H1 (cell line): ENCODE measurements around the gene TAF10. TPM values are rescaled to one million over a fixed set of nuclear protein-coding genes. Genes with fewer than 3 reads are reported as not detected.

ENCODE experiments used
- CTCF ChIA-PET: fragments of 300-600 bp; sonication (Branson Sonifier 250); formaldehyde crosslinking; loops from one replicate; lab custom pipeline; 2021; ENCODE audit not compliant: partially characterized antibody; lab: Charles Lee
- POLR2A ChIA-PET: fragments of 300-600 bp; sonication (Branson Sonifier 250); formaldehyde crosslinking; loops from one replicate; lab custom pipeline; 2021; ENCODE audit warnings: inconsistent platforms; ENCODE audit not compliant: partially characterized antibody; lab: Charles Lee
- DNase-seq, 2 experiments: peaks; one replicate each; pipeline versions ENCODE4 v3.0.0 to v3.0.0-alpha.2; 2010 to 2022; ENCODE audit warnings: low spot score in 2 of 2, low read depth in 1 of 2, mixed read lengths in 1 of 2
- FAIRE-seq: peaks from 2 replicates; lab custom pipeline; 2011; peaks lifted over from hg19 to GRCh38; lab: Jason Lieb, UNC
- H2AFZ ChIP-seq: 2 replicates; pipeline ENCODE4 v1.8.1; 2012; ENCODE audit warnings: low read length, inconsistent platforms
- H2AK5ac ChIP-seq: 2 replicates; pipeline ENCODE4 v1.6.1; 2013; ENCODE audit warnings: low read depth, low read length
- H2BK120ac ChIP-seq: replicated peaks from 2 replicates; pipeline ENCODE3; 2013; ENCODE audit warnings: low read depth, low read length, inconsistent platforms
- H2BK12ac ChIP-seq: 2 replicates; pipeline ENCODE4 v1.6.1; 2013; ENCODE audit warnings: low read depth, low read length
- H2BK15ac ChIP-seq: 2 replicates; pipeline ENCODE4 v1.6.1; 2013; ENCODE audit warnings: low read length
- H2BK20ac ChIP-seq: 2 replicates; pipeline ENCODE4 v1.6.1; 2013; ENCODE audit warnings: low read length
- H2BK5ac ChIP-seq: 2 replicates; pipeline ENCODE4 v1.6.1; 2013; ENCODE audit warnings: low read depth, low read length
- H3K14ac ChIP-seq: 2 replicates; pipeline ENCODE4 v1.6.1; 2013; ENCODE audit warnings: inconsistent platforms; ENCODE audit not compliant: insufficient read length
- H3K18ac ChIP-seq: 2 replicates; pipeline ENCODE4 v1.6.1; 2013; ENCODE audit warnings: low read length; ENCODE audit errors: extremely low read depth
- H3K23ac ChIP-seq: 2 replicates; pipeline ENCODE4 v1.6.1; 2013; ENCODE audit warnings: inconsistent platforms; ENCODE audit not compliant: insufficient read length
- H3K23me2 ChIP-seq: 2 replicates; pipeline ENCODE4 v1.6.1; 2013; ENCODE audit warnings: low read depth, low read length
- H3K27ac ChIP-seq: 2 replicates; pipeline ENCODE4 v1.6.1; 2011; ENCODE audit warnings: low read depth, low read length, inconsistent platforms
- H3K27me3 ChIP-seq, 4 experiments: replicated peaks in 1 of 4; 1 replicate in 1 of 4; 2 replicates in 3 of 4; pipeline versions ENCODE4 v1.6.1 to v1.8.1; 2011 to 2013; ENCODE audit warnings: low read length in 3 of 4, mild to moderate bottlenecking in 3 of 4, inconsistent platforms in 2 of 4, mixed read lengths in 2 of 4, moderate library complexity in 1 of 4; ENCODE audit not compliant: control insufficient read depth in 3 of 4, insufficient read depth in 3 of 4; ENCODE audit errors: extremely low read depth in 1 of 4
- H3K36me3 ChIP-seq, 4 experiments: 2 replicates each; pipeline versions ENCODE4 v1.6.1 to v1.8.1; 2011 to 2013; ENCODE audit warnings: mild to moderate bottlenecking in 4 of 4, low read length in 3 of 4, moderate library complexity in 2 of 4, control low read depth in 1 of 4, inconsistent platforms in 1 of 4; ENCODE audit not compliant: insufficient read depth in 4 of 4, control insufficient read depth in 2 of 4
- H3K4ac ChIP-seq: replicated peaks from 2 replicates; pipeline ENCODE3; 2013; ENCODE audit warnings: low read length, low read depth, mixed read lengths, inconsistent platforms; ENCODE audit not compliant: insufficient read length
- H3K4me1 ChIP-seq, 4 experiments: replicated peaks in 1 of 4; 1 replicate in 1 of 4; 2 replicates in 3 of 4; pipeline versions ENCODE4 v1.6.1 to v1.8.1; 2011 to 2013; ENCODE audit warnings: low read length in 3 of 4, inconsistent platforms in 2 of 4, mixed read lengths in 1 of 4; ENCODE audit not compliant: insufficient read depth in 4 of 4, control insufficient read depth in 3 of 4
- H3K4me2 ChIP-seq, 2 experiments: 2 replicates each; pipeline versions ENCODE4 v1.6.1 to v1.8.1; 2011 to 2013; ENCODE audit warnings: low read depth in 2 of 2, low read length in 2 of 2, control low read depth in 1 of 2, inconsistent platforms in 1 of 2, mild to moderate bottlenecking in 1 of 2; ENCODE audit not compliant: insufficient read depth in 1 of 2
- H3K4me3 ChIP-seq, 4 experiments: fragments of 200-600, 300-600 bp in 1 of 4; sonication (generic), shearing (Covaris generic), sonication (Bioruptor Twin) in 1 of 4; 2 replicates each; pipeline versions ENCODE4 v1.5.1 to v1.8.1; 2011 to 2016; ENCODE audit warnings: low read length in 4 of 4, low read depth in 3 of 4, control low read depth in 2 of 4, inconsistent platforms in 2 of 4, mild to moderate bottlenecking in 2 of 4, mixed read lengths in 1 of 4, moderate library complexity in 1 of 4; ENCODE audit not compliant: insufficient read depth in 2 of 4; ENCODE audit errors: extremely low read depth in 1 of 4
- H3K56ac ChIP-seq: replicated peaks from 2 replicates; pipeline ENCODE3; 2013; ENCODE audit warnings: low read depth, mild to moderate bottlenecking, mixed read lengths, low read length, inconsistent platforms; ENCODE audit not compliant: insufficient read length
- H3K79me1 ChIP-seq: 2 replicates; pipeline ENCODE4 v1.6.1; 2013; ENCODE audit warnings: low read depth, low read length, control low read depth
- H3K79me2 ChIP-seq, 2 experiments: 2 replicates each; pipeline versions ENCODE4 v1.6.1 to v1.8.1; 2012 to 2013; ENCODE audit warnings: low read length in 2 of 2, mild to moderate bottlenecking in 2 of 2, inconsistent platforms in 1 of 2; ENCODE audit not compliant: insufficient read depth in 2 of 2, control insufficient read depth in 1 of 2
- H3K9ac ChIP-seq, 4 experiments: replicated peaks in 1 of 4; 1 replicate in 1 of 4; 2 replicates in 3 of 4; pipeline versions ENCODE4 v1.6.1 to v1.8.1; 2011 to 2013; ENCODE audit warnings: low read depth in 3 of 4, low read length in 3 of 4, control low read depth in 2 of 4, mild to moderate bottlenecking in 2 of 4, moderate library complexity in 2 of 4, inconsistent platforms in 1 of 4; ENCODE audit errors: extremely low read depth in 1 of 4
- H3K9me3 ChIP-seq, 2 experiments: 2 replicates each; pipeline versions ENCODE4 v1.6.1 to v1.8.1; 2012 to 2013; ENCODE audit warnings: mild to moderate bottlenecking in 2 of 2, moderate library complexity in 2 of 2, control low read depth in 1 of 2, inconsistent platforms in 1 of 2, low read depth in 1 of 2, low read length in 1 of 2, mixed read lengths in 1 of 2; ENCODE audit not compliant: insufficient read depth in 2 of 2
- H4K20me1 ChIP-seq, 2 experiments: replicated peaks in 1 of 2; 2 replicates each; pipeline versions ENCODE3 to v1.8.1; 2011 to 2013; ENCODE audit warnings: inconsistent platforms in 2 of 2, low read length in 2 of 2, mild to moderate bottlenecking in 1 of 2; ENCODE audit not compliant: insufficient read depth in 2 of 2, control insufficient read depth in 1 of 2
- H4K5ac ChIP-seq: 2 replicates; pipeline ENCODE4 v1.6.1; 2013; ENCODE audit warnings: low read length, low read depth, mixed read lengths, inconsistent platforms; ENCODE audit not compliant: insufficient read length
- H4K8ac ChIP-seq: 2 replicates; pipeline ENCODE4 v1.8.0; 2013; ENCODE audit warnings: mild to moderate bottlenecking, moderate library complexity, low read length, inconsistent platforms; ENCODE audit not compliant: insufficient read depth; ENCODE audit errors: extremely low read depth
- H4K91ac ChIP-seq: replicated peaks from 2 replicates; pipeline ENCODE3; 2013; ENCODE audit warnings: low read length, mixed read lengths, inconsistent platforms; ENCODE audit not compliant: insufficient read length
- NRF1 ChIP-seq: IDR thresholded peaks from 2 replicates; pipeline ENCODE4 v1.6.1; 2011; ENCODE audit warnings: mild to moderate bottlenecking, low read depth, low read length, improper control_type of control experiment
- SIX5 ChIP-seq: IDR thresholded peaks from 2 replicates; pipeline ENCODE4 v1.6.1; 2011; ENCODE audit warnings: mild to moderate bottlenecking, low read depth, low read length
- ZNF274 ChIP-seq: IDR thresholded peaks from 2 replicates; pipeline ENCODE4 v1.7.0; 2012; ENCODE audit warnings: low read length, borderline replicate concordance; ENCODE audit errors: extremely low read depth
- WGBS, 2 experiments: shearing (Covaris generic) in 1 of 2; methylation state at CpG; one replicate each; pipeline versions ENCODE4 v1.1.6 to v1.1.7; 2013 to 2015; ENCODE audit warnings: low lambda C conversion rate in 2 of 2, mixed read lengths in 2 of 2, inconsistent platforms in 1 of 2, low coverage in 1 of 2, missing lambda C conversion rate in 1 of 2; ENCODE audit not compliant: insufficient replicate concordance in 2 of 2, insufficient coverage in 1 of 2, insufficient read length in 1 of 2; ENCODE audit errors: extremely low coverage in 1 of 2, missing lambda C conversion rate in 1 of 2; 5-methylcytosine and 5-hydroxymethylcytosine counted together
- polyA plus RNA-seq, 7 experiments: library from polyadenylated mRNA; depleted of rRNA in 3 of 7; stranded (reverse) in 5 of 7; unstranded in 2 of 7; fragments of >200 nt in 5 of 7; fragments of 200-250 nt in 2 of 7; gene quantifications; 1 replicate in 5 of 7; 2 replicates in 1 of 7; 4 replicates in 1 of 7; pipeline versions ENCODE4 v1.2.1 to v1.2.3, GENCODE V29; 2011 to 2013; ENCODE audit warnings: missing spikeins in 2 of 7, mixed read lengths in 2 of 7
- total RNA-seq: library from RNA; stranded (reverse); fragmentation: NEBNext Ultra II Directional; extraction: Animal tissue kit (Norgen Biotek cat#: 25700); gene quantifications from 2 replicates; pipeline ENCODE4 v1.2.1, GENCODE V29; 2021
- TF ChIP-seq, protein P1 (sequence below): IDR thresholded peaks from 2 replicates; pipeline ENCODE4 v1.6.1; 2012; ENCODE audit warnings: inconsistent platforms

The TAF10 gene
- total and polyA plus RNA-seq, 2 of the 8 experiments (the other 6 are each of a cell fraction or from before 2014, with no cell fraction given), result 128 to 213 TPM

DNA sequence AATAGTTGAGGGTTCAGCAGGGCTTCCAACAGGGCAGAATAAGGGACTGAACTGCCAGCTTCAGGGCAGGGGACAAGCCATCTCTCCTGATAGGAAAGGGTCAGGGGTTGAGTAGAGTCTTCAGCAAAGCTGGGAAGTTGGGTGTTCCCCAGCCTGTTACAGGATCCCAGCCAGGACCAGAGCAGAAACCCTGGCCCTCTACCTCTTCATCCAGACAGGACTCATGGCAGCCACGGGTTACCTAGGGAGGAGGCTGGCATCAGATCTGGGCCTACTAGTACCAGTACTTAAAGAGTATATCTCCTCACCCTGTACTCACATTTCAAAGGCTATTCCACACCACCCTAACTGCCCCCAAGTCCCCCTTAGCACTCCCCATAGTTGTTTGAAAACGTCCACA is 2.4 kb upstream of the TAF10 start:
- POLR2A ChIA-PET, result no interaction called here
- H3K36me3 ChIP-seq, result peaks cover 13 to 21% (median 18%) of the 10 kb centered on the region in 4 experiments
- FAIRE-seq, result no peak
- H3K14ac ChIP-seq, result no peak overlapping the region
- H3K18ac ChIP-seq, result no peak overlapping the region
- H3K4ac ChIP-seq, result no peak overlapping the region
- no peak overlapping the region for H3K56ac ChIP-seq
- H4K91ac ChIP-seq, result no peak overlapping the region
- WGBS, 2 experiments, result 69% methylated on average over 2 of the region's 2 CpGs; no CpG with 5 or more reads in 1 of the 2 experiments
- H2AK5ac ChIP-seq, result no peak overlapping the region
- peaks cover 0 to 15% of the 10 kb centered on the region in 2 experiments; a peak in 2 of 4 replicates for H3K79me2 ChIP-seq
- CTCF ChIA-PET, result interaction anchor here (1.1 to 3.4 kb wide), 4 partner anchors 11 to 66 kb away, joined by 3 to 18 read pairs (median 7); partner anchors contain the start of genes ILK and RRP8
- no peak overlapping the region for H2BK12ac ChIP-seq
- no peak overlapping the region for H4K5ac ChIP-seq
- H3K4me2 ChIP-seq, result no peak overlapping the region
- H2BK5ac ChIP-seq, result no peak overlapping the region
- H3K27ac ChIP-seq, result no peak overlapping the region
- H3K4me1 ChIP-seq, result peaks cover 4 to 14% (median 8%) of the 10 kb centered on the region in 4 experiments; a peak in 6 of 7 replicates
- no peak overlapping the region for H3K23ac ChIP-seq
- no peak overlapping the region for H3K4me3 ChIP-seq
- H2AFZ ChIP-seq, result no peak overlapping the region
- H2BK120ac ChIP-seq, result no peak overlapping the region
- H3K9me3 ChIP-seq, result no peaks in the 10 kb centered on the region
- no peaks in the 10 kb centered on the region; the same call in none of the 2 replicates for H3K79me1 ChIP-seq
- no peaks in the 10 kb centered on the region for H3K27me3 ChIP-seq
- no peak overlapping the region for H2BK20ac ChIP-seq
- TF ChIP-seq NRF1, result no peak
- no peak for TF ChIP-seq ZNF274
- no peak for TF ChIP-seq SIX5
- TF ChIP-seq, protein P1, sequence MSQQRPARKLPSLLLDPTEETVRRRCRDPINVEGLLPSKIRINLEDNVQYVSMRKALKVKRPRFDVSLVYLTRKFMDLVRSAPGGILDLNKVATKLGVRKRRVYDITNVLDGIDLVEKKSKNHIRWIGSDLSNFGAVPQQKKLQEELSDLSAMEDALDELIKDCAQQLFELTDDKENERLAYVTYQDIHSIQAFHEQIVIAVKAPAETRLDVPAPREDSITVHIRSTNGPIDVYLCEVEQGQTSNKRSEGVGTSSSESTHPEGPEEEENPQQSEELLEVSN, result no peak
- TF ChIP-seq, all 59 proteins: peak for 0
- no peak for DNase-seq
- Histone ChIP-seq H2BK15ac (no peak overlapping the region), H3K23me2 (peaks cover 17% of the 10 kb centered on the region), H3K9ac (no peak overlapping the region), H4K20me1 (no peaks in the 10 kb centered on the region), H4K8ac (no peak overlapping the region)
